ENCODE measurements around the gene USP6NL. TPM values are rescaled to one million over a fixed set of nuclear protein-coding genes. Genes with fewer than 3 reads are reported as not detected.

USP6NL gene
- total and polyA plus RNA-seq, 2 of the 8 experiments (the other 6 are each of a cell fraction or from before 2014, with no cell fraction given): 10.9 to 28.8 TPM

DNA sequence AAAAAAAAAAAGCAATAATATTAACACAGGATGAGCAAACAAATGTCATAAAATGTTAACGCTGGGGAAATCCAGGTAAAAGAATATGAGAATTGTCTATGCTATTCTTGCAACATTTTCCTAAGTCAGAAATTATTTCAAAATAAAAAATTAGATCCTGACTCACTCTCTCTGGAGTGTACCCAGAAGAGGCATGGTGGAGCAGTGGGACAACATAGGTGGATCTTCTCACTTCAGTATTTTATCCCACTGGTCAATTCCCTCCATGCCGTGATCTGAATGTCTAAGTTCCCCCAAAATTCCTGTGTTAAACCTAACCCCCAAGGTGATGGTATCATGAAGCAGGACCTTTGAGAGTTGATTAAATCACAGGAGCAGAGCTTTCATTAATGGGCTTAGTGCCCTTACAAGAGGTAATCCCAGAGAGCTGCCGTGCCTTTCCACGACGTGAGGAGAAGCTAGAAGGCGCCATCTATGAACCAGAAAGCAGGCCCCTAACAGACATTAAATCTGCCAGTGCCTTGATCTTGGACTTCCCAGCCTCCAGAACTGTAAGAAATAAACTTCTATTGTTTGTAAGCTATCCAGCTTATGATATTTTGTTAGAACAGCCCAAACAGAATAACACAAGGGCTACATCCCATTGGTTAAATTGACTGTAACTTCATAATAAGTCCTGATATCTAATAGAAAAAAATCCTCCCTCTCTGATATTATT, 35.2 kb downstream of the USP6NL start:
- Histone ChIP-seq H3K23ac (ENCODE audit: insufficient read length) (no peak overlapping the region), H2BK120ac (replicated peaks; ENCODE audit: low read depth, low read length) (no peak overlapping the region), H3K18ac (ENCODE audit: extremely low read depth, low read length) (no peak overlapping the region), H3K4ac (replicated peaks; ENCODE audit: insufficient read length, low read depth, low read length) (no peak overlapping the region), H3K79me1 (ENCODE audit: low read depth, low read length) (peaks cover 4% of the 10 kb centered on the region; the same call in 1 of the 2 replicates), H2AK5ac (ENCODE audit: low read depth, low read length) (no peak overlapping the region), H2BK15ac (ENCODE audit: low read length) (no peak overlapping the region), H3K4me3 (ENCODE audit: extremely low read depth in 1 of 4, insufficient read depth in 2 of 4, low read depth in 3 of 4, low read length in 4 of 4) (no peak overlapping the region), H3K27ac (ENCODE audit: low read depth, low read length) (no peak overlapping the region), H3K79me2 (ENCODE audit: control insufficient read depth in 1 of 2, insufficient read depth in 2 of 2, low read length in 2 of 2) (peaks cover 0 to 93% of the 10 kb centered on the region in 2 experiments; a peak in 2 of 4 replicates), H4K8ac (ENCODE audit: extremely low read depth, insufficient read depth, low read length) (no peak overlapping the region), H4K20me1 (replicated peaks in 1 of 2; ENCODE audit: control insufficient read depth in 1 of 2, insufficient read depth in 2 of 2, low read length in 2 of 2) (peaks cover 4 to 8% of the 10 kb centered on the region in 2 experiments), H2BK5ac (ENCODE audit: low read depth, low read length) (no peak overlapping the region), H3K4me2 (ENCODE audit: insufficient read depth in 1 of 2, low read depth in 2 of 2, low read length in 2 of 2) (no peak overlapping the region), H3K36me3 (ENCODE audit: control insufficient read depth in 2 of 4, insufficient read depth in 4 of 4, low read length in 3 of 4) (no peaks in the 10 kb centered on the region), H3K23me2 (ENCODE audit: low read depth, low read length) (peaks cover 3% of the 10 kb centered on the region; the same call in 1 of the 2 replicates), H3K27me3 (replicated peaks in 1 of 4; ENCODE audit: control insufficient read depth in 3 of 4, extremely low read depth in 1 of 4, insufficient read depth in 3 of 4, low read length in 3 of 4) (no peaks in the 10 kb centered on the region), H3K4me1 (replicated peaks in 1 of 4; ENCODE audit: control insufficient read depth in 3 of 4, insufficient read depth in 4 of 4, low read length in 3 of 4) (peaks cover 0 to 4% (median under 1%) of the 10 kb centered on the region in 4 experiments; a peak in 1 of 7 replicates), H2BK12ac (ENCODE audit: low read depth, low read length) (no peak overlapping the region), H3K56ac (replicated peaks; ENCODE audit: insufficient read length, low read depth, low read length) (no peak overlapping the region), H3K14ac (ENCODE audit: insufficient read length) (no peak overlapping the region), H4K91ac (replicated peaks; ENCODE audit: insufficient read length, low read length) (no peak overlapping the region), H3K9me3 (ENCODE audit: insufficient read depth in 2 of 2, low read depth in 1 of 2, low read length in 1 of 2) (no peaks in the 10 kb centered on the region; a peak in 1 of 4 replicates), H3K9ac (replicated peaks in 1 of 4; ENCODE audit: extremely low read depth in 1 of 4, low read depth in 3 of 4, low read length in 3 of 4) (no peak overlapping the region), H2BK20ac (ENCODE audit: low read length) (no peak overlapping the region), H2AFZ (ENCODE audit: low read length) (no peak overlapping the region), H4K5ac (ENCODE audit: insufficient read length, low read depth, low read length) (no peak overlapping the region)
- FAIRE-seq (no peak), DNase-seq (ENCODE audit: low read depth in 1 of 2, low spot score in 2 of 2) (no peak)
- ChIA-PET CTCF (ENCODE audit: partially characterized antibody) (interaction anchor here (1.6 kb wide), 1 partner anchor 9 kb away, joined by 4 read pairs; no protein-coding TSS in a partner anchor), POLR2A (ENCODE audit: partially characterized antibody) (interaction anchor here (1.1 kb wide), 1 partner anchor 41 kb away, joined by 3 read pairs; no protein-coding TSS in a partner anchor)
- TF ChIP-seq SP1 (IDR thresholded peaks at IDR 0.05; ENCODE audit: low read depth, low read length) (no peak), CBX8 (IDR thresholded peaks at IDR 0.05; ENCODE audit: borderline replicate concordance, low read depth, low read length) (no peak), NANOG (IDR thresholded peaks at IDR 0.05; ENCODE audit: insufficient read depth, low read depth, low read length, poor library complexity, severe bottlenecking) (no peak)
- 92% methylated on average over 6 of the region's 6 CpGs; no CpG with 5 or more reads in 1 of the 2 experiments for WGBS, 2 experiments (ENCODE audit: extremely low coverage in 1 of 2, insufficient coverage in 1 of 2, insufficient read length in 1 of 2, insufficient replicate concordance in 2 of 2, low coverage in 1 of 2, low lambda C conversion rate in 2 of 2, missing lambda C conversion rate in 1 of 2)
